Measurements from ENCODE around the gene TSPO. TPM values are rescaled to one million over a fixed set of nuclear protein-coding genes. Genes with fewer than 3 reads are reported as not detected.

Gene TSPO
- total and polyA plus RNA-seq, 2 of the 13 experiments (the other 11 are each of a cell fraction or from before 2014, with no cell fraction given): 0.46 to 1.4 TPM

- TF ChIP-seq NFAT5 (CRISPR knock-in tag; IDR thresholded peaks at IDR 0.05) (no peak), SMARCC2 (IDR thresholded peaks at IDR 0.05) (no peak), MXD4 (CRISPR knock-in tag; IDR thresholded peaks at IDR 0.05) (no peak), ZBTB7B (CRISPR knock-in tag; IDR thresholded peaks at IDR 0.05) (no peak), ZNF362 (CRISPR knock-in tag; IDR thresholded peaks at IDR 0.05; ENCODE audit: borderline replicate concordance) (no peak), ZNF576 (CRISPR knock-in tag; IDR thresholded peaks at IDR 0.05) (no peak), ZBTB20 (CRISPR knock-in tag; IDR thresholded peaks at IDR 0.05; ENCODE audit: borderline replicate concordance, low read depth) (no peak)
These were observed 2.5 kb downstream of the TSPO start (continued) for GRCh38 chr22:43153899-43154298.

All from HepG2 (cell line).